HUES6 (cell line): ENCODE results near the gene ROBO1.

ENCODE experiments used
- H3K27ac ChIP-seq: 2 replicates; pipeline ENCODE4 v1.7.0; 2013; ENCODE audit warnings: low read depth, mild to moderate bottlenecking, low read length, inconsistent platforms
- H3K27me3 ChIP-seq: 2 replicates; pipeline ENCODE4 v1.6.1; 2013; ENCODE audit warnings: low read length; ENCODE audit not compliant: control insufficient read depth, insufficient read depth
- H3K36me3 ChIP-seq: 2 replicates; pipeline ENCODE4 v1.6.1; 2013; ENCODE audit warnings: low read length; ENCODE audit not compliant: control insufficient read depth, insufficient read depth
- H3K4me1 ChIP-seq: 2 replicates; pipeline ENCODE4 v1.6.1; 2013; ENCODE audit warnings: low read length; ENCODE audit not compliant: control insufficient read depth, insufficient read depth
- H3K4me3 ChIP-seq: 2 replicates; pipeline ENCODE4 v1.5.1; 2013; ENCODE audit warnings: low read depth, low read length
- H3K9ac ChIP-seq: one replicate; pipeline ENCODE4 v1.6.1; 2013; ENCODE audit warnings: mild to moderate bottlenecking, low read length
- H3K9me3 ChIP-seq: 2 replicates; pipeline ENCODE4 v1.6.1; 2013; ENCODE audit warnings: low read depth, low read length; ENCODE audit not compliant: control insufficient read depth, insufficient read depth

Gene ROBO1

DNA sequence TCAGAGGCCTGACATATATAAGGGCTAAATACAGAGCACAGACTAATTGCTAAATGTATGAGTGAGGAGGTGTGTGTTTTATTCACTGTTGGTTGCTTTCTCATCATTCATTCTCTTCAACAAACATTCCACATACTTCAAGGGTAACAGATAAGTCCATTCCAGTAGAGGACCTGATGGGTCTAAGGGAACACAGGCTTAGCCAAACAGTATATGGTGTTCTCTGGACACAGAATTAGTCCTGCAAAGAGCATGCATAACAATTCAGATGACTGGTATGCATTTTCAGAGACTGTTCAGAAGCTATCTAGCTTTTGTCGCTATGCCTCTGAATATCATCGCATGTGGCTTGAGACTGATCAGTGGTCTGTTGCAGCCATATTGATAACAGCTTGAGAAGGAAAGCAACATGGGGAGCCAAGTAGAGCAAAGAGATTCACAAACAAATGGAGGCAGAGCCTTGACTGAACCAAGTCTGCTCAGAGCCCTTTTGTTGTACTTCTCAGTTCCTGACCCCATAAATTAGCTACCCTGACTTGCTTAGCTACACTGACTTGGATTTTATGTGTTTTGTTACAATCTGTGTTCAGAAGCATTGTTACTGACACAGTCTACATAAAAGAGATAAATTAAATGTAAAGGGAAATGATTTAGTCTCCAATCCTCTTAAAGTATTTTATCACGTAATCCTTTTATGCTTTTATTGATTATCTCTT is 1178.7 kb downstream of the ROBO1 start:
- H3K36me3 ChIP-seq: no peaks in the 10 kb centered on the region; the same call in 1 of the 2 replicates
- H3K4me1 ChIP-seq: peaks cover 10% of the 10 kb centered on the region
- no peak overlapping the region for H3K27ac ChIP-seq
- no peak overlapping the region for H3K4me3 ChIP-seq
- no peaks in the 10 kb centered on the region for H3K27me3 ChIP-seq
- H3K9me3 ChIP-seq: 0 out of 2 replicates have a peak, but pooled peaks cover 4% of the 10 kb centered on the region
- no peak overlapping the region for H3K9ac ChIP-seq

DNA sequence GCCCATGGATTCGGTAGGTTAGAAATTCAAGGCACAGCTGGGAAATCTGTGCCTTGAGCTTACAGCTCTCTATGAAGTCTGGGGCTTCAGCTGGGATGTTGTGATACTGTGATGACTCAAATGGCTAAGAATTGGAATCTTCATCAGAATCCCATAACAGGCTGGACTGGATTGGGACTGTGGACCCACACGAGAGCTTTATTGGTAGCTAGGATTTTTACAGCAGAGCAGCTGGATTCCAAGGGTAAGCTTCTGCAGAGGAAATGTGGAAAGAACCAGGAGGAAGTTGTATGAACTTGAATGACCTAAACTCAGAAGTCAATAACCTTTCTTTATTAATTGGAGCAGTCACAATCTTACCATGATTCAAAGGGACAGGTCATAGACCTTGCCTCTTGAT is 1187.1 kb downstream of the ROBO1 start:
- Histone ChIP-seq H3K27ac (peak overlapping the region; percentile 81; the same call in 1 of the 2 replicates), H3K36me3 (no peaks in the 10 kb centered on the region), H3K4me3 (no peak overlapping the region), H3K27me3 (no peaks in the 10 kb centered on the region), H3K4me1 (peaks cover 9% of the 10 kb centered on the region), H3K9ac (no peak overlapping the region), H3K9me3 (peaks cover 5% of the 10 kb centered on the region; the same call in 1 of the 2 replicates)

DNA sequence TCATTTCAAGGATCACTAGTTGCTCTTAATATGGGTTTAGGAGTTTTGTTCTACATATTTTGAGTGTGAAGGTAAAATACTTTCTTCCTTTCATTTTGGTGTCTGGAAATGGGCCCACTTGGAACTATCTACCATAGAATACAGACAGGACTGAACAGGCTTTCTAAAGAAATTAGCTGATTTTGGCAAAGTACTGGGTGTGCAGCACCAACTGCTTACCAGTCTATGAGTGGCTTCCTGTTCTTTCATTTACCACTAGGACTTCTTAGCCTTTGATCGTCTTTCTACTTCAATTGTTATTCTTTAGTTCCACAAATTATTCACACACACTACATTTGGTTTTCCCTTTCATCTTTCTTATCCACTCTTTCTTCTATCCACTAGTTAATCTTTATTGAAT is 1196.3 kb downstream of the ROBO1 start:
- Histone ChIP-seq H3K36me3 (no peaks in the 10 kb centered on the region), H3K9ac (no peak overlapping the region), H3K4me3 (no peak overlapping the region), H3K27ac (no peak overlapping the region), H3K27me3 (no peaks in the 10 kb centered on the region), H3K4me1 (peaks cover 8% of the 10 kb centered on the region; the same call in 1 of the 2 replicates), H3K9me3 (no peaks in the 10 kb centered on the region; the same call in 1 of the 2 replicates)

DNA sequence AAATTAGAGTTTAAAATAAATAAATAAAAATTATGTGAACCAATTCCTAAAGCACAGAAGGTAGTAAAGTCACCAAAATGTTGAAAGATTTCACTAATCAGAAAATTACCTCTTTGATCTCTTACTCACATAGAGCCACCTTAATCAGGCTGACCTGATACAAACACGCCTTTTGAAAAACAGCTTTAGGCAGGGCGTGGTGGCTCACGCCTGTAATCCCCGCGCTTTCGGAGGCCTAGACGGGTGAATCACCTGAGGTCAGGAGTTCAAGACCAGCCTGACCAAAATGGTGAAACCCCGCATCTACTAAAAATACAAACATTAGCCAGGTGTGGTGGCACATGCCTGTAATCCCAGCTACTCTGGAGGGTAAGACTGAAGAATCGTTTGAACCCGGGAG is 1197.3 kb downstream of the ROBO1 start:
- Histone ChIP-seq H3K36me3 (no peaks in the 10 kb centered on the region), H3K9me3 (peaks cover 5% of the 10 kb centered on the region; the same call in 1 of the 2 replicates), H3K9ac (no peak overlapping the region), H3K27me3 (no peaks in the 10 kb centered on the region), H3K4me3 (no peak overlapping the region), H3K4me1 (peaks cover 8% of the 10 kb centered on the region; the same call in 1 of the 2 replicates), H3K27ac (no peak overlapping the region)

DNA sequence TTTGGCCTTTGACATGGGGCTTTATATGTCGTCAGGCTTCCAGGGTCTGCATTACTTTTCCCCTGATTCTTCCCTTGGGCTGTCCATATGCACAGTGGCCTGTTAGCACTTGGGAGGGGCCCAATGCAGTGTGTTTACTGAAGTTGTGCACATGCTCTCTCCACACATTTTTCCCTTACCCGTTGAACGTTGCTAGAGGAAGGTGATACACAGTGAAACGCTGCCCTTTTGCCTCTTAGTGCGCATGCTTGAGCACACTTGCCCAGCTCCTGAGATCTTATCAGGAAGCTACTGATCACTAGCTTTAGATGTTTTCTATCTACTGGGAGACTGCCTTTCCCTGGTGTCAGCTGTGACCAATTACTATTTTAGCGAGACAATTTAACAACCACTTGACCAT is 1198.0 kb downstream of the ROBO1 start:
- Histone ChIP-seq H3K27me3 (no peaks in the 10 kb centered on the region), H3K9me3 (peaks cover 10% of the 10 kb centered on the region), H3K36me3 (no peaks in the 10 kb centered on the region), H3K9ac (no peak overlapping the region), H3K27ac (no peak overlapping the region), H3K4me1 (peaks cover 8% of the 10 kb centered on the region; the same call in 1 of the 2 replicates), H3K4me3 (no peak overlapping the region)

DNA sequence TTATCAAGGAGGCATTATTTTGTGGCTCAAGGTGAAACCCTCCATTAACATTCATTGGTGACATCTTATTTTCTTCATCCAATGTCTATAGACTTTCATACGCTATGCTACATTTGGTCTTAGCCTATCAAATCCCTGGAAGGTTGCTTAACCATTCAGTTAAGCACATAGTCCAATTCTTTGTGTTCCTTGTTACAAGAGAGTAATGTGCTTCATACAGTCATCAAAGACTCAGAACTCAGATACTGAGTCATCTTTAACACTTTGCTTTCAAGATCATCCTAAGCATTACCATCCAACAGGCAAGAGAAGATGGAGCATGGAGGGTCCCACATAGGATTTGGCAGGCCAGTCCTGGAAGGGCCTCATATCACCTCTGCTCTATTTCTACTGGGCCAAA is 1202.1 kb downstream of the ROBO1 start:
- Histone ChIP-seq H3K4me3 (no peak overlapping the region), H3K27me3 (no peaks in the 10 kb centered on the region), H3K36me3 (no peaks in the 10 kb centered on the region), H3K4me1 (peaks cover 8% of the 10 kb centered on the region; the same call in 1 of the 2 replicates), H3K9ac (no peak overlapping the region), H3K27ac (no peak overlapping the region), H3K9me3 (peaks cover 28% of the 10 kb centered on the region)

DNA sequence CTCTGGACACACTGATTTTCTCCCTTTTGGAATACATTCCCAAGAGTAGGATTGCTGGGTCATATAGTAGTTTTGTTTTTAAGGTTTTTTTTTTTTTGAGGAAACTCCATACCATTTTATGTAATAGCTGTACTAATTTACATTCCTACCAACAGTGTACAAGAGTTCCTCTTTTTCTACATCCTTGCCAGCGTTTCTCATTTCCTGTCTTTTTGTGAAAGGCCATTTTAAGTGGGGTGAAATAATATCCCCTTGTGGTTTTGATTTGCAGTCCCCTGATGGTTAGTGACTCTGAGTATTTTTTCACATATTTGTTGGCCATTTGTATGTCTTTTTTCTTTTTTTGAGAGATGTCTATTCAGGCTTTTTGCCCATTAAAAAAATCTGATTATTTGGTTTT is 1205.5 kb downstream of the ROBO1 start:
- Histone ChIP-seq H3K4me1 (no peaks in the 10 kb centered on the region), H3K27ac (no peak overlapping the region), H3K36me3 (no peaks in the 10 kb centered on the region), H3K9ac (no peak overlapping the region), H3K27me3 (no peaks in the 10 kb centered on the region), H3K9me3 (peaks cover 28% of the 10 kb centered on the region), H3K4me3 (no peak overlapping the region)
